HG03159 (cell line): Measurements from ENCODE around the gene TRPM3.

Experiments used
- ATAC-seq: cut with Tn5 transposase; IDR thresholded peaks from one replicate; pipeline ENCODE4 v1.9.1; 2021; ENCODE audit warnings: mild to moderate bottlenecking, moderate library complexity; ENCODE audit not compliant: unreplicated experiment

The TRPM3 gene

GRCh38 chr9:70901746-70902145, 219.7 kb downstream of the TRPM3 start:
- ATAC-seq: no peak

GRCh38 chr9:70901013-70901412, 220.4 kb downstream of the TRPM3 start:
- ATAC-seq: no peak

- ATAC-seq: no peak
These were observed 227.8 kb downstream of the TRPM3 start for GRCh38 chr9:70893580-70894122.

- no peak for ATAC-seq
These were observed 232.9 kb downstream of the TRPM3 start for GRCh38 chr9:70888471-70888870.

- ATAC-seq: no peak
These were observed 233.6 kb downstream of the TRPM3 start for GRCh38 chr9:70887826-70888225.

GRCh38 chr9:70883963-70884793, 237.2 kb downstream of the TRPM3 start:
- no peak for ATAC-seq

- no peak for ATAC-seq
These were observed 238.4 kb downstream of the TRPM3 start for GRCh38 chr9:70883056-70883455.

- no peak for ATAC-seq
These were observed 240.1 kb downstream of the TRPM3 start for GRCh38 chr9:70881333-70881732.

GRCh38 chr9:70880535-70880934, 240.9 kb downstream of the TRPM3 start:
- ATAC-seq: no peak

GRCh38 chr9:70878576-70878975, 242.8 kb downstream of the TRPM3 start:
- no peak for ATAC-seq

GRCh38 chr9:70874451-70874850, 247.0 kb downstream of the TRPM3 start:
- no peak for ATAC-seq

- ATAC-seq: no peak
These were observed 247.9 kb downstream of the TRPM3 start for GRCh38 chr9:70873506-70873905.

GRCh38 chr9:70868661-70869652, 252.5 kb downstream of the TRPM3 start:
- no peak for ATAC-seq

- no peak for ATAC-seq
These were observed 253.4 kb downstream of the TRPM3 start for GRCh38 chr9:70868041-70868440.

GRCh38 chr9:70865471-70865870, 255.9 kb downstream of the TRPM3 start:
- ATAC-seq: no peak

- ATAC-seq: no peak
These were observed 259.6 kb downstream of the TRPM3 start for GRCh38 chr9:70861797-70862196.

GRCh38 chr9:70861376-70861775, 260.0 kb downstream of the TRPM3 start:
- no peak for ATAC-seq

GRCh38 chr9:70859694-70860093, 261.7 kb downstream of the TRPM3 start:
- no peak for ATAC-seq

GRCh38 chr9:70856411-70856810, 265.0 kb downstream of the TRPM3 start:
- no peak for ATAC-seq

- ATAC-seq: no peak
These were observed 268.6 kb downstream of the TRPM3 start for GRCh38 chr9:70852711-70853240.

- no peak for ATAC-seq
These were observed 281.2 kb downstream of the TRPM3 start for GRCh38 chr9:70840266-70840665.
